Liver (tissue), 3 donors: ENCODE measurements around the gene ALDH5A1.

Experiments
- FOXA1 ChIP-seq: IDR thresholded peaks from 2 replicates; pipeline ENCODE4 v1.6.1; 2016; ENCODE audit warnings: antibody characterized with exemption
- GABPA ChIP-seq, 2 donors: IDR thresholded peaks in 1 of 2; conservative IDR thresholded peaks in 1 of 2; 2 replicates each; pipeline ENCODE4 v1.6.1; 2016; ENCODE audit warnings: antibody characterized with exemption in 2 of 2, mild to moderate bottlenecking in 1 of 2, moderate library complexity in 1 of 2
- MAX ChIP-seq: IDR thresholded peaks from 2 replicates; pipeline ENCODE4 v1.6.1; 2016; ENCODE audit warnings: antibody characterized with exemption
- NR2F2 ChIP-seq: IDR thresholded peaks from 2 replicates; pipeline ENCODE4 v1.6.1; 2016; ENCODE audit warnings: antibody characterized with exemption
- RAD21 ChIP-seq, 2 donors: IDR thresholded peaks; 2 replicates each; pipeline ENCODE4 v1.6.1; 2016; ENCODE audit warnings: antibody characterized with exemption in 2 of 2, mild to moderate bottlenecking in 2 of 2
- REST ChIP-seq: IDR thresholded peaks from 2 replicates; pipeline ENCODE4 v1.6.1; 2016; ENCODE audit warnings: antibody characterized with exemption, mild to moderate bottlenecking
- RXRA ChIP-seq, 2 donors: IDR thresholded peaks; 2 replicates each; pipeline ENCODE4 v1.6.1; 2017 to 2018; ENCODE audit warnings: antibody characterized with exemption in 2 of 2, mild to moderate bottlenecking in 1 of 2
- TF ChIP-seq, protein P1 (sequence below): fragments of 150-350 bp; IDR thresholded peaks from 2 replicates; pipeline ENCODE4 v1.5.1; 2017; ENCODE audit warnings: improper control_type of control experiment, low read depth, low read length; ENCODE audit not compliant: missing input control
- TF ChIP-seq, protein P2 (sequence below): IDR thresholded peaks from 2 replicates; pipeline ENCODE4 v1.6.1; 2016; ENCODE audit warnings: antibody characterized with exemption
- donor health status: healthy.
- donor health status: healthy.

DNA sequence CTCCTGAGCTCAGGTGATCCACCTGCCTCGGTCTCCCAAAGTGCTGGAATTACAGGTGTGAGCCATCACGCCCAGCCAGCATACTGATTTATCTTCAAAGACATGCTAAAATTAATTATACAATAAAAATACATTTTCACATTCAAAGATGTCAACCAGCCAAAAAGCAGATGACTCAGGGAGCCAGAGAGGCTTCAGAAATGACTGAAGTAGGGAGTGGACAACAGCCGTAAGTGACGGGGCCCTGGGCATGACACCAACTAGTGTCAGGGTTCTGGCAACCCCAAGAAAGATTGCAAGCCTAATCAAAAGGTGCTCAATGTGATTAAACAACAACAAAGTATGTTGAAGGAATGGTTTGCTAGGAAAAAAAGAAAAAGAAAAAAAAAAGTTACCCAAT lies 33.8 kb upstream of the ALDH5A1 start:
- TF ChIP-seq RXRA (IDR thresholded peaks at IDR 0.05), result no peak
- TF ChIP-seq, protein P1, sequence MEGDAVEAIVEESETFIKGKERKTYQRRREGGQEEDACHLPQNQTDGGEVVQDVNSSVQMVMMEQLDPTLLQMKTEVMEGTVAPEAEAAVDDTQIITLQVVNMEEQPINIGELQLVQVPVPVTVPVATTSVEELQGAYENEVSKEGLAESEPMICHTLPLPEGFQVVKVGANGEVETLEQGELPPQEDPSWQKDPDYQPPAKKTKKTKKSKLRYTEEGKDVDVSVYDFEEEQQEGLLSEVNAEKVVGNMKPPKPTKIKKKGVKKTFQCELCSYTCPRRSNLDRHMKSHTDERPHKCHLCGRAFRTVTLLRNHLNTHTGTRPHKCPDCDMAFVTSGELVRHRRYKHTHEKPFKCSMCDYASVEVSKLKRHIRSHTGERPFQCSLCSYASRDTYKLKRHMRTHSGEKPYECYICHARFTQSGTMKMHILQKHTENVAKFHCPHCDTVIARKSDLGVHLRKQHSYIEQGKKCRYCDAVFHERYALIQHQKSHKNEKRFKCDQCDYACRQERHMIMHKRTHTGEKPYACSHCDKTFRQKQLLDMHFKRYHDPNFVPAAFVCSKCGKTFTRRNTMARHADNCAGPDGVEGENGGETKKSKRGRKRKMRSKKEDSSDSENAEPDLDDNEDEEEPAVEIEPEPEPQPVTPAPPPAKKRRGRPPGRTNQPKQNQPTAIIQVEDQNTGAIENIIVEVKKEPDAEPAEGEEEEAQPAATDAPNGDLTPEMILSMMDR, result no peak
- no peak for TF ChIP-seq REST
- no peak for TF ChIP-seq GABPA (IDR thresholded peaks at IDR 0.05 in 1 of 2, conservative IDR thresholded peaks at IDR 0.05 in 1 of 2)
- TF ChIP-seq, protein P2, sequence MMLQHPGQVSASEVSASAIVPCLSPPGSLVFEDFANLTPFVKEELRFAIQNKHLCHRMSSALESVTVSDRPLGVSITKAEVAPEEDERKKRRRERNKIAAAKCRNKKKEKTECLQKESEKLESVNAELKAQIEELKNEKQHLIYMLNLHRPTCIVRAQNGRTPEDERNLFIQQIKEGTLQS, result no peak
- TF ChIP-seq FOXA1, result no peak
- TF ChIP-seq MAX, result no peak
- TF ChIP-seq NR2F2, result no peak
- no peak for TF ChIP-seq RAD21 (IDR thresholded peaks at IDR 0.05)
